Measurements from ENCODE around the gene RAMP2.

RAMP2 gene

GRCh38 chr17:42809250-42809649, 48.2 kb downstream of the RAMP2 start:
- H3K4me3 ChIP-seq (ENCODE audit: low read length) = no peak overlapping the region
- peak; percentile 92 for DNase-seq (ENCODE audit: low read depth)
- TF ChIP-seq, protein P1, sequence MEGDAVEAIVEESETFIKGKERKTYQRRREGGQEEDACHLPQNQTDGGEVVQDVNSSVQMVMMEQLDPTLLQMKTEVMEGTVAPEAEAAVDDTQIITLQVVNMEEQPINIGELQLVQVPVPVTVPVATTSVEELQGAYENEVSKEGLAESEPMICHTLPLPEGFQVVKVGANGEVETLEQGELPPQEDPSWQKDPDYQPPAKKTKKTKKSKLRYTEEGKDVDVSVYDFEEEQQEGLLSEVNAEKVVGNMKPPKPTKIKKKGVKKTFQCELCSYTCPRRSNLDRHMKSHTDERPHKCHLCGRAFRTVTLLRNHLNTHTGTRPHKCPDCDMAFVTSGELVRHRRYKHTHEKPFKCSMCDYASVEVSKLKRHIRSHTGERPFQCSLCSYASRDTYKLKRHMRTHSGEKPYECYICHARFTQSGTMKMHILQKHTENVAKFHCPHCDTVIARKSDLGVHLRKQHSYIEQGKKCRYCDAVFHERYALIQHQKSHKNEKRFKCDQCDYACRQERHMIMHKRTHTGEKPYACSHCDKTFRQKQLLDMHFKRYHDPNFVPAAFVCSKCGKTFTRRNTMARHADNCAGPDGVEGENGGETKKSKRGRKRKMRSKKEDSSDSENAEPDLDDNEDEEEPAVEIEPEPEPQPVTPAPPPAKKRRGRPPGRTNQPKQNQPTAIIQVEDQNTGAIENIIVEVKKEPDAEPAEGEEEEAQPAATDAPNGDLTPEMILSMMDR (conservative IDR thresholded peaks at IDR 0.05; ENCODE audit: low read length) = no peak
